ENCODE data around the gene AHRR.

GRCh38 chr5:438481-438981, 117.0 kb downstream of the AHRR start:
- no peak for TF ChIP-seq EZH2phosphoT487 (IDR thresholded peaks at IDR 0.05; ENCODE audit: low read depth, severe bottlenecking, unreplicated experiment)
- TF ChIP-seq CTCF (IDR thresholded peaks at IDR 0.05; ENCODE audit: poor library complexity), result no peak
- TF ChIP-seq EZH2 (IDR thresholded peaks at IDR 0.05; ENCODE audit: borderline replicate concordance), result no peak
